Nephron (organoid): ENCODE measurements around the gene TUBA8.
"Not testable (repeated sequence)": the region's sequence is repeated elsewhere in the genome, so short reads cannot be mapped to it uniquely, and the experiment has no call there.

Experiments used
- H3K27ac Mint-ChIP-seq, 3 experiments: 2 replicates each; pipeline ENCODE4 v1.8.0; 2020; ENCODE audit warnings: mixed read lengths in 3 of 3, mild to moderate bottlenecking in 2 of 3, moderate library complexity in 1 of 3
- H3K27me3 Mint-ChIP-seq: 2 replicates; pipeline ENCODE4 v1.8.0; 2021; ENCODE audit warnings: low read depth, mild to moderate bottlenecking, moderate library complexity, mixed read lengths
- H3K36me3 Mint-ChIP-seq: 2 replicates; pipeline ENCODE4 v1.8.0; 2020; ENCODE audit warnings: low read depth, mixed read lengths
- H3K4me1 Mint-ChIP-seq: 2 replicates; pipeline ENCODE4 v1.8.0; 2020; ENCODE audit warnings: mixed read lengths
- H3K4me3 Mint-ChIP-seq, 3 experiments: 2 replicates each; pipeline ENCODE4 v1.8.0; 2020; ENCODE audit warnings: mild to moderate bottlenecking in 3 of 3, mixed read lengths in 3 of 3, moderate library complexity in 2 of 3
- H3K9me3 Mint-ChIP-seq: 2 replicates; pipeline ENCODE4 v1.8.0; 2020; ENCODE audit warnings: mixed read lengths
- TF ChIP-seq, protein P1 (sequence below), 3 experiments: fragments of 200-600 bp; sonication (generic); IDR thresholded peaks; one replicate each; pipeline ENCODE4 v1.5.0; 2021; ENCODE audit warnings: antibody characterized with exemption in 3 of 3; ENCODE audit not compliant: unreplicated experiment in 3 of 3

The TUBA8 gene

GRCh38 chr22:18146389-18146753 is 35.8 kb downstream of the TUBA8 start:
- no peak overlapping the region for H3K27ac Mint-ChIP-seq
- peaks cover 34% of the 10 kb centered on the region for H3K27me3 Mint-ChIP-seq
- TF ChIP-seq, protein P1, sequence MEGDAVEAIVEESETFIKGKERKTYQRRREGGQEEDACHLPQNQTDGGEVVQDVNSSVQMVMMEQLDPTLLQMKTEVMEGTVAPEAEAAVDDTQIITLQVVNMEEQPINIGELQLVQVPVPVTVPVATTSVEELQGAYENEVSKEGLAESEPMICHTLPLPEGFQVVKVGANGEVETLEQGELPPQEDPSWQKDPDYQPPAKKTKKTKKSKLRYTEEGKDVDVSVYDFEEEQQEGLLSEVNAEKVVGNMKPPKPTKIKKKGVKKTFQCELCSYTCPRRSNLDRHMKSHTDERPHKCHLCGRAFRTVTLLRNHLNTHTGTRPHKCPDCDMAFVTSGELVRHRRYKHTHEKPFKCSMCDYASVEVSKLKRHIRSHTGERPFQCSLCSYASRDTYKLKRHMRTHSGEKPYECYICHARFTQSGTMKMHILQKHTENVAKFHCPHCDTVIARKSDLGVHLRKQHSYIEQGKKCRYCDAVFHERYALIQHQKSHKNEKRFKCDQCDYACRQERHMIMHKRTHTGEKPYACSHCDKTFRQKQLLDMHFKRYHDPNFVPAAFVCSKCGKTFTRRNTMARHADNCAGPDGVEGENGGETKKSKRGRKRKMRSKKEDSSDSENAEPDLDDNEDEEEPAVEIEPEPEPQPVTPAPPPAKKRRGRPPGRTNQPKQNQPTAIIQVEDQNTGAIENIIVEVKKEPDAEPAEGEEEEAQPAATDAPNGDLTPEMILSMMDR (IDR thresholded peaks at IDR 0.05; ENCODE audit: unreplicated experiment in 3 of 3), result no peak
- no peaks in the 10 kb centered on the region for H3K36me3 Mint-ChIP-seq
- no peaks in the 10 kb centered on the region for H3K9me3 Mint-ChIP-seq
- no peak overlapping the region for H3K4me3 Mint-ChIP-seq
- no peaks in the 10 kb centered on the region for H3K4me1 Mint-ChIP-seq

DNA sequence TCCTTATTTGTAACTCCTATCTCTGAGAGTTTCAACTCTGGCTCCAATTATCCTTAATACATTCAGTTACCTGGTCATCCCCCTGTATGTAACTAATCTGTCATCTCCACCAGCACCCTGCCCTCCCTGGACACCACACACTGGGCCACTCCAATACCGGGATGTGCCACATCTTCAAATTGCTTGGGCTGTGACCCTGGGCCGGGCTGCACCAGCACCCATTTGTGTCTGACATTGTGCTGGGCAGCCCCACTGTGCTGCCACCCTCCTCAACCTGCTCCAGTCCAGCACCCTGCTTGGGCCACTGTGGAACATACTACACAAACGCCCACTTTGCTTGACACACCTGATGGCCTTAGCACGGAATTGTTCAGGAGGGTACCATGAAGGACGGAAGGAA is 37.2 kb downstream of the TUBA8 start:
- TF ChIP-seq, protein P1 (IDR thresholded peaks at IDR 0.05; ENCODE audit: unreplicated experiment in 3 of 3), result no peak
- Mint-ChIP-seq H3K9me3 (no peaks in the 10 kb centered on the region), H3K4me3 (peak overlapping the region in 1 of 3 experiments; percentile 6), H3K27ac (no peak overlapping the region), H3K36me3 (no peaks in the 10 kb centered on the region), H3K4me1 (no peaks in the 10 kb centered on the region), H3K27me3 (peaks cover 38% of the 10 kb centered on the region)

DNA sequence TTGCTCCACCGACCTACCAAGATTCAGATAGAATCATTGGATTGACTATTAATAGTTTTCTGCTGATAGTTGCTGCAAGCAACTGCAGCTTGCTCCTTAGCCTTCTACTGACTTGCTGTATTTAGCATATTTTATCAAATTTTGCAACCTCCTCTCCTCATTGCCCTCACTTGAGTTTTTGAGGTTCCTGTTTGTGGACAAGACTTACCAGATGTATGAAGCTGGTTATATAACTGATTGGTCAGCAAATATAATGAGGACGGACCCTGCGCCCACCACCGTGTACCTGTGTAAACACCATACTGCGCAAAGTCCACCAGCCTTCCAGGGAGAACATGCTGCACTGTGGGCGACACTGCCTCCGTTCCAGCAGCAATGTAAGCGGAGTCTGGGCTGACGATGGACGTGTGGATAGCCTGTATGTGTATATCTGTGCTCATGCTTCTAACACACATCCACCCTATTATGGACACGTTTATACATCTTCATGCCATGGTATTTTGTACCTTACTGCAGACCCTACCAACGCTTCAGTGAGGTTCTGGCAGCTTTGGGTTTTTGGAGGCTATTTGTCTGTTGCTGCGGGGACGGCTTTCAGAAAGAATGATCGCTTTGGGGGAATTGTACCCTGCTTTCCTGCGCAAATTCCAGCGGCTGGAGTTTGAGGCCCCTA is 37.8 kb downstream of the TUBA8 start:
- Mint-ChIP-seq H3K27ac (no peak overlapping the region), H3K36me3 (no peaks in the 10 kb centered on the region), H3K4me1 (no peaks in the 10 kb centered on the region), H3K4me3 (peak overlapping the region; percentile 18 to 53 (median 31)), H3K27me3 (peaks cover 40% of the 10 kb centered on the region), H3K9me3 (no peaks in the 10 kb centered on the region)
- TF ChIP-seq, protein P1 (IDR thresholded peaks at IDR 0.05; ENCODE audit: unreplicated experiment in 3 of 3), result no peak

- Mint-ChIP-seq H3K36me3 (no peaks in the 10 kb centered on the region), H3K9me3 (no peaks in the 10 kb centered on the region), H3K4me1 (peaks cover 4% of the 10 kb centered on the region), H3K4me3 (peak overlapping the region; percentile 34 to 53 (median 39)), H3K27ac (no peak overlapping the region), H3K27me3 (peaks cover 39% of the 10 kb centered on the region)
- TF ChIP-seq, protein P1 (IDR thresholded peaks at IDR 0.05; ENCODE audit: unreplicated experiment in 3 of 3), result no peak
Observed at GRCh38 chr22:18152519-18152918, 41.9 kb downstream of the TUBA8 start.

GRCh38 chr22:18154821-18155390 is 44.3 kb downstream of the TUBA8 start:
- no peaks in the 10 kb centered on the region for H3K9me3 Mint-ChIP-seq
- TF ChIP-seq, protein P1 (IDR thresholded peaks at IDR 0.05; ENCODE audit: unreplicated experiment in 3 of 3), result no peak
- H3K4me3 Mint-ChIP-seq, result no peak overlapping the region
- peaks cover 21% of the 10 kb centered on the region for H3K27me3 Mint-ChIP-seq
- no peaks in the 10 kb centered on the region for H3K36me3 Mint-ChIP-seq
- no peak overlapping the region for H3K27ac Mint-ChIP-seq
- peaks cover 7% of the 10 kb centered on the region for H3K4me1 Mint-ChIP-seq

- not testable (repeated sequence) for H3K9me3 Mint-ChIP-seq, H3K4me3 Mint-ChIP-seq, H3K4me1 Mint-ChIP-seq, H3K27ac Mint-ChIP-seq, H3K36me3 Mint-ChIP-seq
- peaks cover 14% of the 10 kb centered on the region for H3K27me3 Mint-ChIP-seq
Observed at GRCh38 chr22:18155546-18155945, 44.9 kb downstream of the TUBA8 start.
